ENCODE measurements around the gene SHANK2.

DNA sequence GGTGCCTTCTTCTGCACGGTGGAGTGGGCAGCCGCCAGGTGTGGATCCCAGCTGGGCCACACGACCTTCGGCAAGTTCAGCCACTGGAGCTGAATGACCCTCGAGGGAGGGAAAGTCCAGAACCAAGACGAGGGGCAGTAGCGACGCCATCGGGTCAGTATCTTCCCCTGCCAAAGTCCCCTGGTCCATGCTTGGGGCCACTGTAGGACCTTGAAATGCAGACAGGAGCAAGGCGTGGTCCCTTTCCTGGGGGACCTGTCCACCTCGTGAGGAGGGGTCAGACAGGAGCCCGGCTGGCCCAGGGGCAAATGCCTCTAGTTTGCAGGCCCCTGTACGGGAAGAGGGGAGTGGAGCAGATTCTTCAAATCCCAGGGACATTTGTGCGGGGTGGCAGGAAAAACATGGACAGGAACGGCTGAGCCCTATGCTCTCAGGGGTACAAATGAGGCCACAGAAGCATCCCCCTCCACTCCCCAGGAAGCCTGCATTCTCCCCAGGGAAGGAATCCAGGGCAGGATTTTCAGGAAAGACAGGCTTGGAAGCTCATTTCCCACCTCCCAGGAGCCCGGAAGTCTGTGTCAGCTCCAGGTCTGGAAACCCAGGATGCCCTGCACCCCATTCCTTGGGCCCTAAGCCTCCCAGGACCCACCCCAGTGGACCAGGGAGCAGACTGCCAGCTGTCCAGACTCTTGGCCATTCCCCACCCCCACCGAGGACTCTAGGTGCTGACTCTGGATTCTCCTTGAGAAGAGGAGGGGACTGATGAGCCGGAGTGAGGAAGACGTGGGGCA, 6.6 kb downstream of the SHANK2 start:
- TF ChIP-seq, protein P1, sequence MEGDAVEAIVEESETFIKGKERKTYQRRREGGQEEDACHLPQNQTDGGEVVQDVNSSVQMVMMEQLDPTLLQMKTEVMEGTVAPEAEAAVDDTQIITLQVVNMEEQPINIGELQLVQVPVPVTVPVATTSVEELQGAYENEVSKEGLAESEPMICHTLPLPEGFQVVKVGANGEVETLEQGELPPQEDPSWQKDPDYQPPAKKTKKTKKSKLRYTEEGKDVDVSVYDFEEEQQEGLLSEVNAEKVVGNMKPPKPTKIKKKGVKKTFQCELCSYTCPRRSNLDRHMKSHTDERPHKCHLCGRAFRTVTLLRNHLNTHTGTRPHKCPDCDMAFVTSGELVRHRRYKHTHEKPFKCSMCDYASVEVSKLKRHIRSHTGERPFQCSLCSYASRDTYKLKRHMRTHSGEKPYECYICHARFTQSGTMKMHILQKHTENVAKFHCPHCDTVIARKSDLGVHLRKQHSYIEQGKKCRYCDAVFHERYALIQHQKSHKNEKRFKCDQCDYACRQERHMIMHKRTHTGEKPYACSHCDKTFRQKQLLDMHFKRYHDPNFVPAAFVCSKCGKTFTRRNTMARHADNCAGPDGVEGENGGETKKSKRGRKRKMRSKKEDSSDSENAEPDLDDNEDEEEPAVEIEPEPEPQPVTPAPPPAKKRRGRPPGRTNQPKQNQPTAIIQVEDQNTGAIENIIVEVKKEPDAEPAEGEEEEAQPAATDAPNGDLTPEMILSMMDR (IDR thresholded peaks at IDR 0.05; ENCODE audit: insufficient read depth, low read length, poor library complexity, severe bottlenecking): no peak
- TF ChIP-seq EZH2phosphoT487 (conservative IDR thresholded peaks at IDR 0.05; ENCODE audit: low read length): no peak
